Fibroblast of peridontal ligament (primary cell): ENCODE results near the gene GBGT1.
A peak's percentile ranks its signal among the peaks of the same experiment; 100 is the strongest.

Source experiments
- DNase-seq: peaks from one replicate; pipeline ENCODE4 v3.0.0-alpha.2; 2010; ENCODE audit errors: extremely low read depth

Gene GBGT1

DNA sequence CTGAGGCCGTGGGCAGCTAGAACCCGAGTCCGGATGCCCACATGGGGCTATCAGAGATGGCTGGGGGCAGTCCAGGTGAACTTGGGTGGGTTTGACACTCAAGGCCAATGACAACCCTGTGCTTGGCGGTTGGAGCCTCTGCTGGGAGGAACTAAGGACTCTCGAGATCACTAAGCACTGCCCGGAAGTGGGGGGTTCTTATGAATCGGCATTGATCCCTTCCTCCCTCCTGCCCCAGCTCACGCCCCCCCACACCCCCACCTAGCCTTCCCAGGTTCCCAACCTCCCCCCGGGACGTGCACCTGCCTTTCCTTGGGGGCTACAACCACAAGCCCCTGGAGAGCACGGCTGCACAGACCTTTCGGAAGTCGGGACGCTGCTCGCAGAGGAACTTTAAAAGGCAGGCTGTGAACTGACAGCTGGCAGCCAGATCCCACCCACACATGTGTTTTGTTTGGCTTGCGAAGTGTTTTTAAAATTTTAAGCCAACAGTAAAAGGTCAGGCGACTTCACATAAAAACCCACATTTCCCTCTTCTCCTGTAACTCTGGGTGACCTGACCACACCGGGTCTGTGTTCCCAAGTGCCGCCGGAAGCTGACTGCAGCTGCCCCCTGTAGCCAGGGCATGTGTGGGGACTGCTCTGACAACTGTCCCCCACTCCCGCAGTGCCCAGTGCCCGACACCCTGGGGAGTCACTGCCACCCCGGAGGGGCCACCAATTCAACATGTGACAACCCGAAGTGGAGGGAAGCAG, 37.6 kb downstream of the GBGT1 start:
- peak; percentile 49 for DNase-seq

DNA sequence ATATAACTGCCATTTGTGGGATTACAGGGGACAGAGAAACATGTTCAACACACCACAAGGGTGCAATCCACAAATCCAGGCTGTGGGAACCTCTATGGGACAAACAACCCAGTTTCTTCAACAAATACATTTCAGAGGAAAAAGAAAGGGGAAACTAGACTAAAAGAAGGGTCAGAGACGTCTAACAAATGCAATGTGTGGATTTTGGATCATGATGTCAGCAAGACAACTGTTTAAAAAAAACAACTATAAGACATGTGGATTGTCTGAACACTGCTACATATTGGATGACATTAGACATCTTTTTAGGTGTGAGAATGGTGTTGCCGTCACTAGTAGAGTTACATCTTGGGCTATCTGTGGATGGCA, 38.8 kb downstream of the GBGT1 start:
- DNase-seq = no peak

DNA sequence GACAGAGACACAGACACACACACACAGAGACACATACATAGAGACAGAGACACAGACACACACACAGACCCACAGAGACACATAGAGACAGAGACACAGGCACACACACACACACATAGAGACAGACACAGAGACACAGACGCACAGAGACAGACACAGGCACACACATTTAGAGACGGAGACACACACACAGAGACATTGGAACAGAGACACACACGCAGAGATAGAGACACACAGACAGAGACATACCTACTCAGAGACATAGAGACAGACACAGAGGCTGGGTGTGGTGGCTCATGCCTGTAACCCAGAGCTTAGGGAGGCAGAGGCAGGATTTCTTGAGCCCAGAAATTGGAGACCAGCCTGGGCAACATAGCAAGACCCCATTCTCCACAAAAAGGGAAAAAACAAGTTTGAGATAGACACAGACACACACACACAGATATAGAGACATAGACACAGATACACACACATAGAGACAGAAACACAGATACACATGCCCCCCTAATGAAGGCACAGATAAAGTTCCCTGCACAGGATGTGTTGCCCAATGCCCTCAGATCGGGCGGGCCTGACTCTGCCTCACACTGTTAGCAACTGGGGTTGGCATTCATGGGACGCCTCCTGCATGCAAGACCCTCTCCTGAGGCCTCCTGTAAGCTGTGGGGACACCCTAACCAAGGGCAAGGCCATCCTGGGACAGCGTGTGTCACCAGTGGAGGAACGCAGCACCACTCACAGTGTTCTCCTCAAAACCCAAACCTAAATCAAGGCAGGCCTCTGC, 39.4 kb downstream of the GBGT1 start:
- no peak for DNase-seq

DNA sequence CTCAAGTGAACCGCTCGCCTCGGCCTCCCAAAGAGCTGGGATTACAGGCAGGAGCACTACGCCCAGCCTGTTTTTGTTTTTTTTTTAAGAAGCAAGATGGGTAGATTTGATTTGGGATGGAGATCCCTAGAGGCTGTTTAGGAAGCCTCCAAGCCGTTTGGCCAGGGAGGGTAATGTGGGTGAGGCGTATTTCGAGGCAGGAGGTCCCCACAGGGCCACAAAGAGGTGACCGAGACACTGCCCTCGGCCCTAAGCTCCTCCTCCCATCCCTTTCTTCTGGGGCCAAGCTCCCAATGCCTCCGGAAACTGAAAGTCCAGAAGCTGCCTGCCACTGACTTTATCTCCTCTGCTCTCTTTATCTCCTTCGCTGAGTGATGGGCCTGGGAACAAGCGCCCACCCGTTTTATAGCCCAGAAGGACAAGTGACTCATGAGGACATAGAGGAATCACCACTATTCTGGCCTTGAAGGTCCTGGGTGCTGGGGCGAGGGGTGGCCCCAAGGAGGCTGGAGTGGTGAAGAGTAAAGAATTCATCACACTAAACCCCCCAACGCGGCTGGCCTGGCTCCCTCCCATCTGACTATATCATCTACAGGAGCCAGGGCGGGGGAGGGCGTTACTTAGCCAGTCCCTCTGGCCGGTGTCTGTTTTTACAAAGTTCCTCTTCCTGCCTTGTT, 40.6 kb downstream of the GBGT1 start:
- DNase-seq = no peak

DNA sequence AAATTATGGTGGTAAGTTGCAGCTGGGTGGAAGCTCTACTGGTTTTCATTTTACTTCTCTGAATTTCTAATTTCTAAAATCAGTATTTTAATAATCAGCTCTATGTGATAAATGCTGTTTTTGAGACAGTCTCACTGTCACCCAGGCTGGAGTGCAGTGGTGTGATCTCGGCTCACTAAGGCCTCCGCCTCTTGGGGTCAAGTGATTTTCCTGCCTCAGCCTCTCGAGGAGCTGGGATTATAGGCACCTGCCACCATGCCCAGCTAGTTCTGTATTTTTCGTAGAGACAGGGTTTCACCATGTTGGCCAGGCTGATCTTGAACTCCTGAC, 41.1 kb downstream of the GBGT1 start:
- no peak for DNase-seq

DNA sequence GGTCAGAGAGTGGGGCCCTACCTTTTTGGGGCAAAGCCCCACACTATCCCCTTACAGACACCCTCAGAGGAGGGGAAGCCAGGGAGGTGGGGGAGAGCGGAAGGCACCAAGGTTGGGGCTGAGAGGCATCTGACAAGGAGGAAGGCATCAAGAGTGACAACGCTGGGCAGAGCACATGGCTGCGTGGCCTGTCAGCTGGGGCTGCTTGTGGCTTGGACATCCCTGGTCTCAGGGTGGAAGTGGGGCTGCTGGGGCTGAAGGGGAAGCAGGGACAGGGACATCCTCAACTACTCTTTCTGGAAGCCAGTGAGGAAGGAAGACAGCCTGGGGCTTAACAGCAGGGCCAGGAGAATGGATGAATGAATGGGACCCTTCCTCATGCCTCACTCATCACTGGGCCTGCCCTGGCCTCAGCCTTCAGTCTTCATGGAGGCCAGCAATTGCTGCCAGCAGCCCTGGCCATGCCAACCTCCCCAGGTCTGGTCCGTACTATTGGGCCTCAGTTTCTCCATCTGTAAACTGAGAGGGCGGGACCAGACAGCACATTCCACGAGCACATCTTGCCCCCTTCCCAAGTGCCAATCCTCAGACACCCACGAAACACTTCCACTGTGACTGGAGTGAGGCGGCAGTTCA, 41.7 kb downstream of the GBGT1 start:
- no peak for DNase-seq

DNA sequence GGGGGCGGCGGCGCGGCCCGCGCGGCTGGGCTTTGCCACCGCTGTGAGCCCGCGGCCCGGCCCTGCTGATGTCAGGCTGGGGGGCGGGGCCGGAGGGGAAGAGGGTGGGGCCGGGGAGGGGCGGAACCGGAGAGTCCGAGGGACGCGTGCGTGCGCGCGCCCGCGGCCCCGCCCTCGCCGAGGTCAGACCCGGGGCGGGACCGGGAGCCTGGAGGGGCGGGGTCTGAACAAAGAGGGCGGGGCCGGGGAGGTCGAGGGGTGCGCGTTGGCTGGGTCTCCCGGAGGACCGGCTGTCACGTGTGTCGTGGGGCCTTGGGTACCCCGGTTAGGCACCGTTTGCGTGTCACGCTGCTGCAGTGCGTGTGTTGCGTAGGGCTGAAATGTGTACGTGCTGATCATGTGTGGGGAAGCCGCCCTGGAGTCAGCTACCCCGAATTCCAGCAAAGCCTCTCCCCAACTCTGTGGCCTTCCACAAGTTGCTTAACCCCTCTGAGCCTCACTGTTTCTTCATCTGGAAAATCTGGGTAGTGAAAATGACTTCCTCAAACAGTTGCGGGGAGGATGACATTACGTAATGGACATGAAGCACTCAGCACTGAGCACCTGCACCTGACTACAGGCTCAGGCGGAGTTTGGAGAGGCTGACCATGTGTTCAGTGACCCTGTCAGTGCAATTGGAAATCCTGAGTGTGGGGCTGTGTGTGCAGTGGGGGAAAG, 42.4 kb downstream of the GBGT1 start, which contains the start of gene RALGDS:
Gene RALGDS, minus strand, starts transcription at position 43 of the 717 bp plus-strand sequence. CDS start 86 bp downstream, outside the sequence.
- DNase-seq = peak; percentile 64

DNA sequence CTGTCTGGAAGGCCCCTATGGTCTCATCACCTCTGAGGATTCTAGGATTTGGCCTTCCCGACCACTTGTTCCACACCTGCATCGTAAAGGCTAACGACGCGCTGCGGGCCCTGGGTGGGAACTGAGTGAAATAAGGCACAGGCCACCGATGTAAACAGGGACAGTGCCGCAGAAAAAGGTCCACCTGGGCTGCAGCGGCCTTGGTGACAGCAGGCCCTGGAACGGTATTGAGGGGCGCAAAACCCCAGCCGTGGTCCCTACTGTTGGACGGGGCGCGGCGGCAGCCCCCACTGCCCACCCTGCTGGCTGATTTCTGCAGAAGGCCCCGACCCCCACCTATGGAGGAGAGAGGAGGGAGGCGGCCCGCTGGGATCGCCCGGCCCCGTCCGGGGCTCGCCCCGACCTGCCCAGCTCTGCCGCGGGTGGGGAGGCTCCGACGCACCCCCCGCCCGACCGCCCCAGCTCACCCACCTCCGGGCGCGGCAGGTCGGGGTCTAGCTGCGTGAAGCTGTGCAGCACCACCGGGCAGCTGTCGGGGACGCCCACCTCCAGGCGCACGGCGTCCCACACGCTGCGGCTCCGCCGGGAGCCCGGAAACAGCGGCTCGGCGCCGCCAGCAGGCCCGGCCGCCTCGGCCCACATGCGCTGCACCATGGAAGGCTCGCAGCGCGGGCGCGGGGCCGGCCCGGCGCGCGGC, 43.1 kb downstream of the GBGT1 start:
- no peak for DNase-seq

DNA sequence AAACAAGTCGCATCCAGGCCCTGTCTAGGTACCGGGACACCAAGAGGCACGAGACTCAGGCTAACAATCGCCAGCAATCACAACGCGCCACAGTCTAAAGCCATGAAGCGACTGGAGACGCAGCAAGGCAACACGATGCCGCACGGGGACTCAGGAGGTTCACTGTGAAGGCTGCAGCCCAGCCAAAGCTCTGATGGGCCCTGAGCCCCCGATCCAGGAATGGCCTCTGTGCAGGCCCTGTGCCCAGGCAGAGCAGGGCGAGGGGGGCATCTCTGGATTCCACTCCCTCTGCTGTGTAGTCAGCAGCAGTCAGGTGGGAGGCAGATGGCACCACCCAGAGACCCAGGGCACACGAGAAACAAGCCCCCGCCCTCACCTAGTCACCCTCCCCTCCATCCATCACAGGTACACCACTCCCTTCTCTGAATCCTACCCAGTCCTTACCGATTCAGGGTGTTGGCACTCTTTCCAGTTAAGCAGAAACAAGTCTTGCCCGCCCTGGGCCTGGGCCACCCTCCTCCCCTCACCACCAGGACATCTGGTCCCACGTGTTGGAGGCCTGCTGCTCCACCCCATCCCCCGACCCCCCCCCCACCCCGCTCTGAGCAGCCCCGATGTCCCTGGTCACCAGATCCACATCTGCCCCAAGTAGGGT, 43.7 kb downstream of the GBGT1 start:
- no peak for DNase-seq

DNA sequence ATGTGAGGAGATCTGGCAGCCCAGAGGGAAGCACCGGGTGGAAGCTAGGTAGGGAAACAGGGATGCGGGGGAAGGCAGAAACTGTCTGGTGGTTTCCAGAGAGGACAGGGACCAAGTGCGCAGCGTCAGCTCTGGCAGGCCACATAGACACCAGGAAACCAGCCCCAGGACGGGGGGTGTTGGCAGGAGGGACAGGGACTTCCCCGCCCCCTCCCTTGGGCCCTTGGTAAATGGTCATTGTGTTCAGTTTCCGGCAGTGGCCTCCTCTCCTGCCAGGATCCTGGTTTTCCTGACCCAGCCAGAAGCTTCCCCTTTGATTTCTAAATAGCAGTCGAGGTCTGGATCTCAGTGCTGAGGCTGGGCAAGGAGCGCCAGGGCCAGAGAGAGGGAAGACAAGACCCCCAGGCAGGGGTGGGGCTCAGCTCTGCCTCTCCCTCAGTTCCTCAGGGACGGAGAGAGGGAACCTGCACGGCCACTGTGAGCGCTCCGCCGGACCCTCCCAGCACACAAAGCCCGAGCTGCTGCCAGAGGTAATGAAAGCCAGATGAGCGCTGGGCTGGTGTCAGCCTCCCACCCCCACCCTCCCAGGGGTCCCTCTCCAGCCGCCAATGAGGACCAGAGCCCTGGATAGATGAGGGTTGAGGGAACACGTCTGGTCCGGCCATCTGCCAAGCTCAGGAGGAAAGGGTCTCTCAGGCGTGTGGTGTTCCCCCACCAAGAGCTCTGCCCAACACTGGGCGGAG, 44.4 kb downstream of the GBGT1 start:
- peak; percentile 52 for DNase-seq

DNA sequence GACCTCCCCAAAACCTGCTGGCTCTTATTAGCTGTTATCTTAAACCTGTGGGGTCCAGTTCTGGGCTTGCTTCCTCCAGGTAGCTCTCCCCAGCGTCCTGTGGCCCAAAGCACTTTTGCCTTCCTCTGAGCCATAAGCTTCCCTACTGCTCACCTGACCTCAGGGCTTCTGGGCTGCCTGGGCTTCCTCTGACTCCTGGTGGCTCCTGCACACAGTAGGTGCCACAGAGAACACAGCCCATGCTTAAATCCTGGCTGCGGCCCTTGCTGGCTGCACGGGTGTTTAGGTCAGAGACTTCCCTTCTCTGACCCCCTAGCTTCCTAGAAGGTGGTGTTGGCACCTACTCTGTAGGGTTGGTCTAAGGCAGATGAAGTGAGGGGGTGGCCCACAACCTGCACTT, 45.1 kb downstream of the GBGT1 start:
- DNase-seq = no peak

DNA sequence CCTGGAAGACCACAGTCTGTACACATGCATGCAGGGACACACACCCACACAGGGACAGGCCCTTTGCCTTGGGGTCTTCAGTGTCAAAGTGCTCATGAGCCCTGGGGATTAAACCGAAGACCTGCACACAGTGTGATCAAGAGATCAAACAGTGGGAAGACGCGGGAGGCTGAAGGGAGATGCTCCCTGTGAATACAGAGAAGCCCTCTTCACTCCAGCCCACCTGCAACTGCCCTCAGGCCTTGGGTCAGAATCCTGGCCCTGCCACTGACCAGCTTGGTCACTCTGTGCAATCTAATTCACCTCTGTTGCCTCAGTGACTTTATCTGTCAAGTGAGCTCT, 45.6 kb downstream of the GBGT1 start:
- no peak for DNase-seq

DNA sequence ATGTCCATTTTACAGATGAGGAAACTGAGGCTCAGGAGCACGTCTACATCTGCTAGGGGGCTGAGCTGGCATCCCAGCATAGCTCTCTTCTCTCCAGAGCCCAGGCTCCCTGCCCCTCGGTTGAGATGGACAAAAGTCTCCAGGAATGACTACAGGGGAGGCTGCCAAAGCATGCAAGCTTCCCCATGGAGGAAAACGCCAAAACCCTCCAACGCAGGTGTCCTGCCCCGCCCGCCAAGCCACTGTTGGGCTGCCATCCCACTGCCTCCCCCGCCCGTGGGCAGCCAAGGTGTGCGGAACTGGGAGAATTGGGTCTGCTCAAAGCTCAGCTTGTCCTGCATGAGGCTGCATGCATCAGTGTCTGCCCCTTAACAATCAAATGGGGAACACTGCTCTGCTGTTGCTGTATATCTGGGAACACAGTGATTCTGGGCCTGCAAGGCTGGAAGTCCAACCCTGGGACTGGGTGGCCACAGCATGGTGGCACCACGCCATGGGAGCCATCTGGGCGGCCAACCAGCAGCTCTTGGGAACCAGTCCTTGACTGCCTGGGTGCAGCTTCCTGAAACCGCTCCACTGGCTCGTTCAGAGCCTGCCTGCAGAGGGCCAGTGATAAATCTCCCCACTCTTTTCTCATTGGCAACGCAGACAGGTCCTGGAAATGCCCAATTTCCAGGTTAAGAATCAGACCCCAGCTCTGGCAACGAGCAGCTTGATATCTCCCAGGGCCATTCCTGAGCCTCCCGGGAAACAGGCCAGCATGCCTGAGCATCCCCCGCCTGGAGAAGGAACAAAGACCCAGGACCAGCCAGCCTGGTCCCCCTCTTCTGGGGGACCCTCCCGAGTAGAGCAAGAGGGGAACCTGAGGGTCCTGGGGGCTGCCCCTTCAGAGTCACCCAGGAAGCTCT, 46.2 kb downstream of the GBGT1 start:
- peak; percentile 43 for DNase-seq

DNA sequence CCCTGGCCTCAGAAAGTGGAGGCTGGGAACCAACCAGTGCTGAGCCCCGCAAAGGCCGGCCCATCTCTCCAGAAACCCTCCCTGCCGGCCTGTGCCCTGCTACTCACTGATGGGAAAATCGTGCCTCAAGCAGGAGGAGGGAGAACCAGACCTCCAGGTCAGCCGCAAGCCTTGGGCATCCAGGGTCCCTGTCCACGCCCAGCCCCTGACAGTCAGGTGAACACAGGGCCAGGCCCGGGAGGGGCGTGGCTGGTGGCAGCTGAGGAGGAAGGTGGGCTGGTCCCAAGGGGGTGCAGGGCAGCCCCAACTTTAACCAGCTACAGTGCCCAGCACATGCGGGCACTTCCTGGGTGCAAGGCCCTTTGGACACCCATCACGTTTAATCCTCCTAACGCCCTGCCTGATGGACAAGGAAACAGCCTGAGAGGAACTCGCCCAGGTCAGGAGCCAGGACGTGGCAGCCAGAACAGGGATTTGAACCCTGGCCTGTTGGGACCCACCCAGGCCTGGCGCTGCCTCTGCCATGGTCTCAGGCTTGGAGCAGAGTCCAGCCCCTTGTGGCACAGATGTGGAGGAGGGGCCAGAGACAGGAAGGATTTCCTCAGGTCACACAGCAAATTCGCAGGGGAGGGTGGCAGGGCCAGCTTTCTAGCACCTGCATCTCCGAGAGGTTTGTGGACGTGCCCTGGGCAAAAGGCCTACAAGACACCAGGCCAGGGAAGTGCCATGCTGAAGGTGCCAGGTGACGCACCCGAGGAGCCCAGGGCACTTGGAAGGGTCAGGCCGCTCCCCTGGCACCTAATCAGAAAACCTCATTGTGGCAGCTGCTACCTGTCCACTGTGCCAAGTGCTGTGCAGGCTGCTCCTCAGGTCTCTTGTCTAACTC, 47.1 kb downstream of the GBGT1 start:
- DNase-seq = no peak

DNA sequence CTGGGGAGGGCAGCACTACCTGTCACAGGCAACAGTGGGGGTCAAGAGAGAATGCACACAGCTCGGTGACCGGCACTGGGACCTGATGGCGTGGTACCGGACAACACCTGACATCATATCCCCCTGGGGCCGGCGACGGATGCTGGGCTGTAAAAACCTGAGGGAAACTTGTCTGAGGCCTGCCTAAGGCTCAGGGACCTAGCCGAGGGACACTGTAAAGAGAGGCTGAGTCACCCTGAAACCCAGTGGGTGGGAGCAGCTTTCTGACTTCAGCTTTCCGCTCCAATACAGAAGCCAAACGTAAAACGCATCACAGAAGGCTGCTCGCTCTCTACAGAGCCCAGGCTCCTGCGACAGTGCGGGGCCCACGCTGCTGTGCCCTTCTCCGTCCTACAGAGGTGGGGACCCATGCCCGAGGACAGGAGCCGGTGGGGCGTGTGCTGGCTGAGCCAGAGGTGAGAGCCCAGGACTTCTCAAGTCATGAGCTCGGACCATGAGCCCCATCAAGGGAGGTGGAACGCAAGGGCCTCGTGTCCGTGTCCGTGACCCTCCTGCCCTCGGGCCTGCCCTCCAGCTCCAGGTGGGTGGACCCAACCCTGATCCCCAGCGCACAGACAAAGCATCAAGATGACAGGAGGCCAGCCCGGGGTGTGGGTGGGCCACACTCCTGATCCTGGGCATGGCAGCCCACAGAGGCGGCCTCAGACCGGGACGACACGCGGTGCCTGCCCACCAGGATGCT, 47.9 kb downstream of the GBGT1 start:
- DNase-seq = no peak

DNA sequence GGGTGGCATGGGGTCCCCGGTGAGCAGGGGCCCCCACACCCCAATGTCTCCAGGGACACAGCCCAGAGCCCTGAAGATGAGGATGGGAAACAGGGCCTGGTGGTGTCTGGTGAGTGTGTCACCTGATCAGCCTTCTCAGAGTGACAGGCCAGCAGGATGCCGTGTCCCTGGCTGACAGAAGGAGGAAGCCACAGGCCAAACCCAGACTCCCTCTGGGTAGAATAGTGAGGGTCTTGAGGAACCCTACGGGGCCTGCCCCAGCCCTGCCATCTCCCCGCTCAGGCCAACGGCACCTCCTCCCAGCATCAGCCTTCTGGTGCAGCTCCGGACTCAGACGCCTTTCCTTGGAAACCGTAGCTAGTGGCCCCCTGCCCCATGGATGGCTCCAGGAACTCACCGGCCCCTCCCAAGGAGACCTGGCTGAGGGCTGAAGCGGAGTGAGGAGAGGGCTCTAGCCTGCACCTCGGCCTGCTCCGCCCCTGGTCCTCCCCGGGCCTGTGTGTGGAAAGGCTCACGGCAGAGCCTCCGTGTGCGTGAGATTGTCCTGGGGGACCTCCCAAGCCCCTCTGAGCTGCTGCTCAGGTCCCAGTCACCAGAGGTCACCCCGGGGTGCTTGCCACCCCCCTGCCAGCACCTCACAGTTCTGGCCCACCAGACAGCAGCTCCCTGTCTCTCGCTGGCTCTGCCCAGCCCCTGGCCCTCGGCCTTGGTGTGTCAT, 48.7 kb downstream of the GBGT1 start:
- DNase-seq = no peak
